ENCODE results near the gene RPP14. TPM values are rescaled to one million over a fixed set of nuclear protein-coding genes. Genes with fewer than 3 reads are reported as not detected.

RPP14 gene
- total and polyA plus RNA-seq, 2 experiments from 2014 or later: 13.4 to 14.9 TPM

GRCh38 chr3:58366699-58367098, 60.7 kb downstream of the RPP14 start:
- Histone ChIP-seq H3K27me3 (replicated peaks; ENCODE audit: insufficient read depth) (no peaks in the 10 kb centered on the region), H3F3A (ENCODE audit: insufficient read depth) (no peaks in the 10 kb centered on the region), H3K4me3 (no peak overlapping the region), H3K4me2 (ENCODE audit: unreplicated experiment) (no peak overlapping the region), H3K9ac (no peak overlapping the region), H3K9me2 (ENCODE audit: insufficient read depth) (no peaks in the 10 kb centered on the region; the same call in 1 of the 2 replicates), H3K36me3 (ENCODE audit: low read depth) (no peaks in the 10 kb centered on the region; the same call in 1 of the 2 replicates), H3K4me1 (ENCODE audit: insufficient read depth) (no peaks in the 10 kb centered on the region; the same call in 1 of the 2 replicates), H2AFZ (no peak overlapping the region), H3K79me2 (ENCODE audit: insufficient read depth) (peaks cover 71% of the 10 kb centered on the region), H4K20me1 (ENCODE audit: insufficient read depth) (no peaks in the 10 kb centered on the region; the same call in 1 of the 2 replicates), H3K9me3 (ENCODE audit: low read depth) (no peaks in the 10 kb centered on the region), H3K27ac (no peak overlapping the region)
- in situ Hi-C loops (cut with MboI): no loop called here
- WGBS, 2 experiments (ENCODE audit: low coverage in 1 of 2, low lambda C conversion rate in 2 of 2, missing lambda C conversion rate in 2 of 2): 75 to 79% methylated on average over 1 of the region's 1 CpG
- no peak for DNase-seq
- TF ChIP-seq EZH2phosphoT487 (IDR thresholded peaks at IDR 0.05; ENCODE audit: insufficient read depth, low read depth) (no peak), EZH2 (IDR thresholded peaks at IDR 0.05; ENCODE audit: insufficient read depth, poor library complexity, severe bottlenecking) (no peak)

DNA sequence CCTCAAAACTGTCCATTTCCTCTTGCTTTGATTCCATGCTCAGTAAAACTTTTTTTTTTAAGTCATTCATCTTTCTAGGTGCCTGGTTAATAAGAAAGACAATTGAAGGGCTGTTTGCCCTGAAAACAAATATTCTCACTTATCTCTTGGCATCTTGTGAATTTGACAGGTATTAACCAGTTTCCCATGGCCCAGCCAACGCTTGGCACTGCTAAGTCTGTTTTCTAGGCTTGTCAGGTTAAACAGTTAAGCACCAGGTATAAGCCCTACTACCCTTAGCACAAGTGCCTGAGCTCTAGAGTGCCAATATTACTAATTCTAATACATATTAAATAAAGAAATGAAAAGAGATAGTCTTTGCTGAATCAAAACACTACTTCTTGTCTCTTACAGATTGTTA, 63.0 kb downstream of the RPP14 start:
- Histone ChIP-seq H3K4me2 (ENCODE audit: unreplicated experiment) (no peak overlapping the region), H3K9me3 (ENCODE audit: low read depth) (no peaks in the 10 kb centered on the region), H3K4me1 (ENCODE audit: insufficient read depth) (no peaks in the 10 kb centered on the region; the same call in 1 of the 2 replicates), H3K27ac (no peak overlapping the region), H3K9ac (no peak overlapping the region), H2AFZ (no peak overlapping the region), H3K4me3 (no peak overlapping the region), H3F3A (ENCODE audit: insufficient read depth) (no peaks in the 10 kb centered on the region), H3K79me2 (ENCODE audit: insufficient read depth) (peaks cover 48% of the 10 kb centered on the region), H3K9me2 (ENCODE audit: insufficient read depth) (no peaks in the 10 kb centered on the region; the same call in 1 of the 2 replicates), H4K20me1 (ENCODE audit: insufficient read depth) (no peaks in the 10 kb centered on the region), H3K36me3 (ENCODE audit: low read depth) (no peaks in the 10 kb centered on the region; the same call in 1 of the 2 replicates), H3K27me3 (replicated peaks; ENCODE audit: insufficient read depth) (no peaks in the 10 kb centered on the region)
- no peak for DNase-seq
- TF ChIP-seq EZH2phosphoT487 (IDR thresholded peaks at IDR 0.05; ENCODE audit: insufficient read depth, low read depth) (no peak), EZH2 (IDR thresholded peaks at IDR 0.05; ENCODE audit: insufficient read depth, poor library complexity, severe bottlenecking) (no peak)
- in situ Hi-C loops (cut with MboI): no loop called here
- WGBS, 2 experiments (ENCODE audit: low coverage in 1 of 2, low lambda C conversion rate in 2 of 2, missing lambda C conversion rate in 2 of 2): 90 to 97% methylated on average over 1 of the region's 1 CpG

Small RNA genes lying within 50 kb of the gene (small RNA-seq; reads per million reads assigned to genes)
- not detected for gene AC098479.1 (ENCODE audit: low read depth, low replicate concordance)

Other genes with a start within 250 kb of the RPP14 start
- not detected in 2 replicates for gene DNASE1L3, start 95.3 kb upstream of the RPP14 start, total RNA-seq (2014; rRNA removed; shearing (Covaris generic))
- gene DNASE1L3, start 95.3 kb upstream of the RPP14 start, polyA plus RNA-seq (2016; fragmentation: Nextera tagmentation; extraction: Ambion mirVana): not detected in 2 replicates
- 5.3 and 5.8 TPM in 2 replicates for gene ABHD6, start 68.5 kb upstream of the RPP14 start, total RNA-seq (2014; rRNA removed; shearing (Covaris generic))
- gene ABHD6, start 68.5 kb upstream of the RPP14 start, polyA plus RNA-seq (2016; fragmentation: Nextera tagmentation; extraction: Ambion mirVana): 4.4 and 4.8 TPM in 2 replicates
- 5.4 and 9.6 TPM in 2 replicates for gene HTD2, start 275 bp downstream of the RPP14 start, total RNA-seq (2014; rRNA removed; shearing (Covaris generic))
- gene HTD2, start 275 bp downstream of the RPP14 start, polyA plus RNA-seq (2016; fragmentation: Nextera tagmentation; extraction: Ambion mirVana): 17.0 and 21.8 TPM in 2 replicates
- 30.7 and 33.8 TPM in 2 replicates for gene PXK, start 26.6 kb downstream of the RPP14 start, total RNA-seq (2014; rRNA removed; shearing (Covaris generic))
- gene PXK, start 26.6 kb downstream of the RPP14 start, polyA plus RNA-seq (2016; fragmentation: Nextera tagmentation; extraction: Ambion mirVana): 45.1 and 46.2 TPM in 2 replicates
- gene PDHB, start 127.6 kb downstream of the RPP14 start, total RNA-seq (2014; rRNA removed; shearing (Covaris generic)): 108 and 110 TPM in 2 replicates
- gene PDHB, start 127.6 kb downstream of the RPP14 start, polyA plus RNA-seq (2016; fragmentation: Nextera tagmentation; extraction: Ambion mirVana): 119 and 126 TPM in 2 replicates
- 12.3 and 13.7 TPM in 2 replicates for gene KCTD6, start 185.9 kb downstream of the RPP14 start, total RNA-seq (2014; rRNA removed; shearing (Covaris generic))
- gene KCTD6, start 185.9 kb downstream of the RPP14 start, polyA plus RNA-seq (2016; fragmentation: Nextera tagmentation; extraction: Ambion mirVana): 12.8 and 15.7 TPM in 2 replicates
- gene ACOX2, start 230.9 kb downstream of the RPP14 start, total RNA-seq (2014; rRNA removed; shearing (Covaris generic)): 7.5 and 9.7 TPM in 2 replicates
- 19.9 and 23.6 TPM in 2 replicates for gene ACOX2, start 230.9 kb downstream of the RPP14 start, polyA plus RNA-seq (2016; fragmentation: Nextera tagmentation; extraction: Ambion mirVana)

Measured in GM23248 (cell line).